Activated CD4-positive, alpha-beta T cell treated with anti-CD3 and anti-CD28 coated beads, Interleukin-2, amount 50 U/mL, for 24 hours (primary cell): ENCODE measurements around the gene STX16.
A peak's percentile ranks its signal among the peaks of the same experiment; 100 is the strongest.

Experiments
- DNase-seq, 2 donors: peaks; one replicate each; pipeline ENCODE4 v3.0.0-alpha.2; 2020; ENCODE audit warnings: low read depth in 1 of 2, low spot score in 1 of 2

Gene STX16

DNA sequence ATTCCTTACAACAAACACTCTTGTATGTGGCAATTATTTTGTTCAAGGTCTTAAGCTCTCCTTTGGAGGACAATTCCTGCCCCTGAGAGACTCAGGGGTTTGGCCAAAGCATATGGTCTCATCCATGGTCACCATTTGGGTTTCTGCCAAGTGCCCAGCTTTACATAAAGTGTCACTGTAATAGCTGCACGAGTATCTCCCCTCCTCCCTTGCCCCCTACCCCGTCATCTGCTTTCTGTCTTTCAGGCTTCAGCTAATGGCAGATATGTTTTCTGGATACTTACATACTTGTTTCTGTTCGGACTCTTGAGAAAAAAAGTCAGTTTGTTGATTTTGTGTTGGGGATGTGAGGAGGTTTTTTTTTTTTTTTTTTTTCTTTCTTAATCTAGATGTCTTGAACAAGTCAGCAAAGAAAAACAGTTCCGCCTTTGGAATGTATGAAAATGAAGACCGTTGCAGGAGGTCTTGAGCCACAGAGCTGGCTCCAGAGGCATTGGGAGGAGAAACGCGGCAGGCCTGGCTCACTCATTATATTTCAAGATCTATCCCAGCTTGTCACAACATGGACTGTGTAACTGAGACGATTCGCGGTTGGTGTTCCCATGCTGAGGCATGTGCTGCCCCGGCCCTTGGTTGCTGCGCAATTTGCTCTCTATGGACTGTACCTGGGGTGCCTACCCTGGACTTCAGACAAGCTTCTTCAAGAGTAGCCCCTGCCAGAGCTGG lies 32.6 kb upstream of the STX16 start:
- no peak for DNase-seq

DNA sequence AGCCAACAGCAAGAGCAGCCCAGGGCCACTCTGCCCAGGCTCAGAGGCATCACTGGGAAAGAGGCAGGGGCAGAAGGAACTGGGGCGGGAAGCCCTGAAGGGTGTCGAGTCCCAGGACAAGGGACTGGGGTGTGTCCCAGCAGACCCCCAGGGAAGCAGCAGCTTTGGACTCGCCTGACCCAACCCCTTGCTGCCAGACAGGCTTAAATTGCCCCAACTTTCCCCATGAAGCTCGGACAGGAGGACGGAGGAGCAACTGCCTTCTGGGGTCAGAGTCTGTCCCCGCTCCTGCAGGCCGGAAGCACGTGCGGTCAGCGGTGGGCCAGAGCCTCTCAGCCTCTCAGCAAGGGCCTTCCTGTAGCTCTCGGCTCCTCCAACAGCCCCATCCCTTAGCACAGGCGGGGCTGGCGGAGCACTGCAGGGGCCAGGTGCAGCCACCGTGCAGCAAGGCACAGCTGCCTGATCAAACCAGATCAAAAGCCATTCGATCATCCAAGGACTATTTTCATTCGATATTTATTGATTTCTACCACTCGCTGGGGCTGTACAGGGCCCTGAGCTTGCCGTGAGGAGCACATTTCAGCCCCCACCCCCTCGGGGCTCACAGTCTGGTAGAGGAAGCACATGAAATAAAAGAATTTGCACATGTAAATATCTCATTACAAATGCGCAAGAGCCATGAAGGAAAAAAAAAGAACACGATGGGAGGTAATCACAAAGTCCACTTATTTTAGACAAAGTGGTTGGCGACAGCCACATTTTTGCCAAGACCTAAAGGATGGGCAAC lies 31.8 kb upstream of the STX16 start:
- no peak for DNase-seq

DNA sequence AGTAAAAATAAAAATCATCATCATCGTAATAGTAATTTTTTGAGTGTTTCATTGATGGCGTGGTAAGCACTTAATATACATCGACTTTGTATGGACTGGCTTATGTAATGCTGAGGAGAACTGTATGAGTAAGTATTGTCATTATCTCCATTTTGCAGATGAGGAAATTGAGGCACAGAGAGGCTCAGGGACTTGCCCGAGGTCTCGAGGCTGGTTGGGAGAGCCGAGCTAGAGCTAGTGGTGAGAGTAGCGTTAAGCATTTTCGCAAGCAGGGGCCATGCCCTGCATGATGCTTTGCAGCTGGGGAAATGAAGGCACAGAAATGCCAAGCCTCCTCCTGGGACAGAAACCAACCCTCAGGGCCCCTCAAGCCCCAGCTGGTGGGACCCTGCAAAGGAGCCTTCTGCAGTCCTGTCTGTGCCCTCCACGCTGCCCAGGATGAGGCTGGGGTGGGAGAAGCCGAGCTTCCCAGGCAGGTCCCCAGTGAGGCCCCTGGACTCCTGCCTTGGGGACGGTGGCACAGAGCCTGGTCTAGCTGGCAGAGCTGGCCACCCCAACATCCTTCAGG lies 31.1 kb upstream of the STX16 start:
- DNase-seq, result no peak

DNA sequence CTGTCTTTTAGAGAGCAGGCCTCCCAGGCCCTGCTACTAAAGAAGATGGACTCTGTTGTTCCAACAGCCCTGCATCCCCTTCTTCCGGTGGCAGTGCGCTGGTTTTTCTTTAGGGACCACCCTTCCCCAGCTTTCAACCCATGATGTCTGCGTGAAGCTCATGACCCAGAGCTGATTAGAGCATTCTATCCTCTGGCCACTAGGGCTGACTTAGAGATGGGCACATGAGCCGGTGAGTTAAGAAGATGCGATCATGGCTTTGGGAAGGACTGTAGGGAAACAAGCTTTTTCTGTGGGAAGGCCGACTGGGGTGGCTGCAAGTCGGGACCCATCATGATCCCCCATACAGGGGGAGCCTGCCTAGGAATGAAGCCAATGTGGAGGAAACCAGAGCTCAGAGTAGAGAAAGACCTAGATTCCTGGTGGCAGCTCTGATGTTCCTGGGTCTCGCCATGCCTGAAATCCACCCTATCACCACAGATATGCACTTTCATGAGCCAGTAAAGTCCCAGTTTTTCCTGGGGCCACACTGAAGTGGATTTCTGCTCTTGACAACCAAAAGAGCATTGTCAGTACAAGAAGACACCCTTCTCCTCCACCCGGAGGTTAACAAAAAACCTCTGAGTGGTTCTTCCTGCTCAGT lies 29.1 kb upstream of the STX16 start:
- no peak for DNase-seq

DNA sequence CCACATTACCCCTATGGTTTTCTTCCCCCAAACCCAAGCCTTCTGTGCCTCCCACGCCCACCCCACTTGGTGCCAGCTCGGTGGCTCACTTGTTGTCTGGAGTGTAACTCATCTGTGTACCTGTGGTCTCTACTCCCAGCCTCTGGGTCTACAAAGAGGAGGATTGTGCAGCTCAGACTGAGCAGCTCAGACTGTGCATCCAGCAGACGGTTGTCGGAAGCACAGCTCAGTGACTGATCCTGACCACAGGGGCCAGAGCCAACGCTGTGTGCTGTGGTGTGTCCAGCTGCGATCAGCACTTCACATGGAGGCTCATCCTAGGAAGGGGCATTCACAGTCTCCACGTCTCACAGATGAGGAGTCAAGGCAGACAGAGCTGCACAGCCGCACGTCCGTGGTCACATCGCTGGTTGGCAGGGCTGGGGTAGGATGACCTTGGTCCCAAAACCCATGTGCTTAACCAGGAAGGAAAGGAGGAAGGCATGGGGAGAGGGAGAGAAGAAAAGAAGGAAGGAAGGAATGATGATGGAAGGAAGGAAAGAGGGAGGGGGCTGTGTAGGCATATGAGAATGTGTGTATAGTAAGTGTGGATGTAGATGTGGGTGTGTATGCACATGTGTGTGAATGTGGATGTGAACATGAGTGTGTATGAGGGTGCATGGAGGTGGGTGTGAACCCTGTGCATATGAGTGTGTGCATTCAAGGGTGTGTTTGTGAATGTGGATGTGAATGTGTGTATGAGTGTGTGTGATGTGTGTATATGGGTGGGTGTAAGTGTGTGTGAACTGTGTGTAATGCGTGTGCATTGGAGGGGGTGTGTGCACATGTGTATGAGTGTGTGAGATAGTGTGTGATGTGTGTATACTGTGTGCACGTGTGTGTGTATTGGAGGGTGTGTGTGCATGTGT lies 28.2 kb upstream of the STX16 start:
- DNase-seq, result no peak

DNA sequence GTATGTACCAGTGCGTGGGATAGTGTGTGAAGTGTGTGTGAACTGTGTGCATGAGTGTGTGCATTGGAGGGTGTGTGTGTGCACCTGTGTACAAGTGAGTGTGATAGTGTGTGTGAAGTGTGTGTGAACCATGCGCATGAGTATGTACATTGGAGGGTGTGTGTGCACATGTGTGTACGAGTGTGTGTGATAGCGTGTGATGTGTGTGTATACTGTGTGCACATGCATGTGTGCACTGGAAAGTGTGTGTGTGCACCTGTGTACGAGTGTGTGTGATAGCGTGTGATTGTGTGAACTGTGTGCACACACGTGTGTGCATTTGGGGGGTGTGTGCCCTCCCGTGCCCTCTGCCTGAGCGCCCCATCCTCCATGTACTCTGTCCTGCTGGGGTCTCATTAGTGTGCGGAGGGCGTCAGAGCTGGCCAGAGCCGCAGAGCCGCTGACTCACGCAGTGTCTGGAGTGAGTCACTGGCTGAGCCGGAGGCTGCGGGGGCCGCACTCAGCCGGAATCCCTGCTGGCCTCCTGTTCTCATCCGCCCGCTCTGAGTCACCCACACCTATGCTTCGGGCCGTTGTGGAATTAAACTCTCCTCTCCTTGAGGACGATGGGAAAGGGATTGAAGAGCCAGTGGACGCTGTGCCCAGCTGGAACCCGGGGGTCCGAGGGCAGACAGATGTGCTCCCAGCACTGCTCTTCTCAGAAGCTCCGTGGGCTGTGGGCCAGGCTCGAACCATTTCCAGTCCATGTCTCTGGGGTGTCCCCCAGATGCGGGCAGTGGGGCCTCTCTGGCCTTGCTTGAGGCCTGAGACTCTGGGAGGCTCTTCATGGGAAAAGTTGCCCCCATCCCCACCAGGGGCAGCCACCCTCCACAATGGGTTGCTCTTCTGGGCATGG lies 27.3 kb upstream of the STX16 start:
- DNase-seq, result no peak

DNA sequence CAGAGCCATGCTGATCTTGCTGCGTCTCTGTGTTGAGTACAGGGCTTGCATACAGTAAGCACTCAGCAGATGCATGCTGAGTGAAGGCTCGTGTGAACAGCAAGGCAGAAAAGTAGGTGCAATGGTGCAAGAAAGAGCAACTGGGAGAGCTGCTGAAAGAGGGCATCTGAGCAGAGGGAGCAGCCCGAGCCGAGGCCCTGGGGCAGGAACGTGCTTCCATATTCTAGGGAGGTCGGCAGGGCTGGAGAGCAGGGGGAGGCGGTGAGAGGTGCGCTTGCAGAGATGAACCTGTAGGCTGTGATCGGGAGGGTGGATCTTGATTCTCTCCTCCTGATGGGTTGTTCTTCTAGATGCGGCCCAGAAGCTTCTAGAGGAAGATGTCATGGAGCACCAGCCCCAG lies 26.4 kb upstream of the STX16 start:
- no peak for DNase-seq

DNA sequence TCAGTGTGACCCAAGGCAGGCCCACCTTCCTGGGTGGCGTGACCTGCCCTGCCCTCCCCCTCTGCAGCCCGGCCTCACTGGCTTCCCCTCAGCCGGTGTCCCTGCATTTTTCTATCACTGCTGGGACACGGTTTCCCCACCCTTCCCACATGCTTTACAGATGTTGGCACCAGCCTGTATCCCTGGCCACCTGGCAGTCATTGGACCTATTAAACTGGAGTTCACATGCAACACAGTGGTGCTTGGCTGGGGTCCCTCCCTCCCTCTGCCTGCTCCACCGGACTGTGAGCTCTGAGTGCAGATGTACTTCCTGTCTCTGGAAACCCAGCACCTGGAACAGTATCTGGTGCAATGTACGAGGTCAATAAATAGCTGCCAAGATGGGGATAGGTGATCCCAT lies 25.5 kb upstream of the STX16 start:
- DNase-seq, result no peak

DNA sequence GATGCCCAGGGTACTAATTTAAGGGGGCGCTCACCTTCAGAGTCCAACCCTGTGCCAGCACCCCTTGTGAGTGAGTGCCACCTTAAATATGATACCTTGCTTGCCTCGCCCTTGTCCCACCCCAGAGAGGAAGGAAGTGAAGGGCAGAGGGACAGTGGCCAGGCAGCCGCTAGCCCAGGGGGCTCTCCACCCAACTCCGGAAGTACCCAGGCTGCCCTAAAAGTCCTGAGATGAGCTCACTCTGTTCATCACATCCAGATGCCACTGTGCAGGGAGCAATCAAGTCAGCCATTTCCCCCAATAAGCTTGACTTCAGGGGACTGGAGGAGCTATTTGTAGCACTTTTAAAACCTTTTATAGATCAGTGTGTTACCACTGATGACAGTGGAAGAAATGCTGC lies 25.0 kb upstream of the STX16 start:
- DNase-seq, result no peak

DNA sequence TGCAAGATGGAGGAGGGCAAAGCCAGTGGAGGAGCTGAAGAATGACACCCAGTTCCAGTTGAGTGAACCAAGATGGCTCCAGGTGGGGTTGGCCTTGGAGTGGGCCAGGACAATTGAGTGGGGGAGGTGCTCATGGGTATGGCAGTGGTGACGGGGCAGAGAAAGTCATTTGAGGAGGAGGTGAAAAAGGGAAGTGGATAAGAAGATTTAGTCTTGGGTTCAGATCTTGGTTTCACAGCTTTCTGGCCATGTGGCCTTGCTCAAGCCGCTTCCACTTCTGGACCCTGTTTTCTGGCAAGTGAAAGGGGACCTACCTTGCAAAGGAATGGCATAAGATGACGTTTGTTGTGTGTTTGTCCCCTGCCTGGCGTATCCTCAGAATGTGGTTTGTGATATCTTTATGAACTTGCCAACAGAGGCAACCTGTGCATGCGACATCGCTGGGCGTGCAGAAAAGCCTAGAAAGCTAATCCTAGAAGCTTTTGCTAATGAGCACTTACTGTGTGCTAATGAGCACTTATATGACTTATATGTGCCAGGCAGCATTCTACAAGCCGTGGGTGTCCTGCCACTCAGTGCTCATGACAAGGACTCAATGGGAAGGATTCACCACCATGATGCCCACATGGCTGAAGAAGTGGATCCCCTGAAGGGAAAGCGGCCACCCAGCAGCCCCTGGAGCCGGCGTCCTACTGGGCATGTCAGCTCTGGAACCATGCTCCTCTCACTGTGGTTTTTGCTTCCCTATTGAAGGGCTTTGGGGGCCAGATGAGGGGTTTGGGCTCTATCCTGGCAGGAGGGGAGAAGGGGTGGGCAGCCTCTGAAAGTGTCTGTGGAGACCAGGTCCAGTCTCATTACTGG lies 23.6 kb upstream of the STX16 start:
- DNase-seq, result no peak

DNA sequence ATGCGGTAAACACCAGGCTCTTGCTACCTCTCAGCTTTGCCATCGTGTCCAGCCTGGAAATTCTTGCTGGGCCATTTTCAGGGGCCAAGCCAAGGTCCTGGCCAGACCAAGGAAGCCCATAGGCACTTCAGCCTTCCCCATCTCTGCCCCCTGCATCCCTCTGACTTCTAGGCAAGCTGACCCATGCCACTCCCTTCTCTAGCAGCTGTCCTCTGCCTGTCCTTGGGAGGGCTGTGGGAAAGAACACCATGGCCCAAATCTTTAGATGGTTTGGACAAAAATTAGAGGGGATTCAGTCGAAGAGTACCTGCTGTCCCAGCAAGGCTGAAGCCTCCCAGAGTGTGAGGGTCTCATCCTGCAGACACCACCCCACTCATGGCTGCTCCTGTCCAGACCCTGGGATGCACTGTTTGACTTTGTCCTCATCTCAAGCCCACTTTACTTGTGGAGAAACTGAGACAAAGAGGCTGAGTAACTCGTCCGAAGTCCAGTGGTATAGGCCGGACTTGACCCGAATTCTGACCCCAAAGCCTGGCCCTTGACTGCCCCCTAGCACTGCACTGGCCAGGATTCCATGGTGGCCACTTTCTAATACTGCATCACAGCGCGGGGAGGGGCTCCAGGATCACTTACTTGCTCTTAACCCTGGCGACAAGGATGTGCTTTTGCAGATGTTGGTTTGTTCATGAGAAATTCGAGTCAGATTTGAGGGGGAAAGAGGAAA lies 22.4 kb upstream of the STX16 start:
- DNase-seq, result no peak

DNA sequence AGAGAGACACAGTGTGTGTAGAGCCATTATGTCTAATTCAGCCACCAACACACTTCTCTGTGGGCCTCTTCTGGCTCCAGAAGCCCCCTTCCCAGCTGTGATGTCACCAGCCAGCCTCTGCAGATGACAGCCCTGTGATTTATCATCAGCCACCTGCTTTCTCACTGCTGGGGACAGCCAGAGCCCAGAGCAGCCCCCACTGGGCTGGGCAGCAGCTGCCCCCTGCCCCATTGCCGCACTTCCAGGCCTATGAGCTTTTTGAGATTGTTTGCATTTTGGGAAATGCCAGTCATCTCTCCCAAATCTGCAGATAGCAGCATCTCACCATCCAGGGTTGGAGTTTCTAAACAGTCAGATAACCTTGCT lies 21.9 kb upstream of the STX16 start:
- DNase-seq, result no peak

DNA sequence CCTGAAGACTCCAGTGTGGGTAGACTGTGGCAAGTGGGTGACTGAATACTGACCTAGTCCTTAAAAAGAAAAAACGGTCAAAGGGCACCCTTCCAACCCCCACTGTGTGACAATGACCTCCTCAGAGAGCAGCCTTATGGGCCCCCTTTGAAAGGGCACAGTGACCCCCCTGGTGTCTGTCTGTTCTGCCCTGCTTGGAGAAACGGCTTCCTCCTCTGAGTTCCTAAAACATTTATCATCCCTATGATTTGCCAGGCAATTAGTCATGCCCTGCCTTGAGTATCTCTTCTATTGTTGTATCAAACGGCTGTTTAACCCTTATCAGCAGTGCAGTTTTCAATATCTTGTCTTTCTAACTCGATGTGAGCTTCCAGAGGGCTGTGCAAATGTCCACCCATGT lies 21.0 kb upstream of the STX16 start:
- no peak for DNase-seq

DNA sequence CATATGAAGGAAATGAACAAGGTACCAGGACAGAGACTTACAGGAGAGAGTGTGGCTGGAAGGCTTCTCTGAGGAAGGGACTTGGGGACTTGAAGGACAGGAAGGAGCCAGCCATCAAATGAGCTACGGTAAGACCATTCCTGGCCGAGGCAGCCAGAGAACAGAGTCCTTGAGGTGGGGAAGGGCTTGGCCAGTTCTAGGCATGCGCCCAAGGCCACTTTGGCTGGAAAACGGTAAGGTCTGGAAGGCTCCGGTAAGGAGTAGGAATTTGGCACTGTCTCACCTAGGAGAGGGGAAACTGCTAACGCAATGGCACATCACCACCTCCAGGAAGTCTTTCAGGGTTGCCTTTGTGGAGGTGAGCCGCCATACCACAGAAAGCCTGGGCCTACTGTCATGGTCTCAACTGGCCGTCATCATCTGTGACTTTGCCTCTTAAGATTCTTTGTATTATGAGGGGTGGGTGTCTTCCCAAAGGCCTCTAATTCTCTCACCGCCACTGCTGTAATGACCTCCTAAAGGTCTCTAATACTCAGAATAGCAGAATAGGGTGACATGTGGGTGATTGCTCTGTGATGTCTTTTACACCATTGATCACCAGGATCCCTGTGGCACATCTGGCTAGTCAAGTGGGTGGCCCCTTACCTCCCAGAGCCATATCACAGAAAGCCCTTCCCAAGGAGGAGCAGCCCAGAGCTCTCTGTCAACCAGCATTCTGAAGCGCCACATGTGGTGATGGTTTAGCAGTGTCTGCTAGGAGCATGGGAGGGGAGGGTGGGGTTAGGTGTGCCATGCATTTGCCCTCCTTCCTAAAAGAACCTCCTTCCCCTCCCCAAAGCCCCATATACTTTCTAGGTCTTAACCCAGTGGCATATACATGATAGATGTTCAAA lies 17.7 kb upstream of the STX16 start:
- DNase-seq, result no peak

DNA sequence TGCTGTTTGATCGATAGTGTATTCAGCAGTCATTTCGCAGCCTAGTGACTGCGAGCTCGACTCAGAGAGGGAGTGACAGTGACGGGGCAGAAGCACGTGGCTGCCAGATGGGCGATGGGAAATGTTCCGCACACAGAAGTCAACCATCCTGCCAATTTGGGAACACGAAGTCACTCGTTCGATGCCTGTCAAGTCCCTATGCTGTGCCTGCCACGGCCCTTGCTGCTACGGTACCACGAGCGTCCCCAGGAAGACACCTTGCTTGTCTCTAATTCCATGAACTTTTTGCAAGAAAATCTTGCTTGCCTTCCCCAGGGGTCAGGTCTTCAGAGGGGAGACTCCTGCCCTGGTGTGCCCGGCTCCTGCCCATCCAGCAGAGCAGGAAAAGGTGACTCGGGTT lies 17.0 kb upstream of the STX16 start:
- DNase-seq, result no peak

DNA sequence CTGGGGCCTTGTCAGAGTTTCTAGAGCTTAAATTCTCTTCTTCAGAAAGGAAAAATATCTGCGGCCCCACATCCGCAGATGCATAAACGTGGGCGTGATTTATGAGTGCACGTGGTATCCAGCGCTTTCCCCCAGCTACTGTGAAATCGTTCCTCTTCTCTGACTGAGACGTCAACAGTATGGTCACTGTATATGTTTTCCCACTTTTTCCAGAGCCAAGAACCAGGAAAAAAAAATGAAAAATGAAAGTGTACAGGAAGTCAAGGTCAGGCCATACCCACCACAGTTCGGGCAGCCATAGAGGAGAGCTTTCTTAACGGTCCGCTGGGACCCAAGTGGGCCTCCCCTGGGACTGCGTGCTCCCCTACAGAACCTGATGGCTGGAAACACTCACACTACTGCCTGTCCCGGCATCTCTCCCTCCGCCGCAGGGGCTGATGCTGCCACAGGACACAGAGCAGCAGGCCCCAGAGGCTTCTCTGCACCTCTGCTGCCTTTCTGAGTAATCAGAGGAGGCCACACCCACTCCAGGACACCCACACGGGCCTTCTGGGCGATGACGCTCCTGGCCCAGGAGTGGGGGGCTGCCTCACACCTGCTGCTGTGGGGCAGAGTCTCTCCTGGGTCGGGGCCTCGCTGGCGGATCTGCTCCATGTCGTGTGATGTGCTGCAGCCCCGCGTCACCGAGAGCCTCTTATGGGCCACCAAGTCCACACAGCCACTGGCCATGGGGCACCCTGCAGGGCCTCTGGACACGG lies 16.4 kb upstream of the STX16 start:
- peak; percentile 21 for DNase-seq

DNA sequence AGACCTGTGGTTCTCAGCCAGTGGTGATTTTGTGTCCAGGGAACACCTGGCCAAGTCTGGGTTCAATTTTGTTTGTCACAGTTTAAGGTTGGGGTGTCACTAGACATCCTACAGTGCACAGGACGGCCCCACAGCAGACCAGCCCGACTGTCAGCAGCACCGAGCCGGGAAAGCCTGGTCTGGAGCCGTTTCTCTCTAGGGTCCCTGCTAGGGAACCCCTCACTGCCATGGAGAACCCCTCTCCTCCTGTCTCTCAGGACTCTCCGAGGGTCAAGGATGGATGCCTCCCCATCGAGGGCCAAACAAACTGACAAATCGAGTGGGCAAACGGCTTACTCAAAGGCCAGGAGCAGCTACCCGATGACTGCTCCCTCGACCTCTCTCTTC lies 15.8 kb upstream of the STX16 start:
- DNase-seq, result no peak
